ENCODE measurements around the gene COL2A1.

The COL2A1 gene

GRCh38 chr12:47949441-47950341 is 54.6 kb downstream of the COL2A1 start:
- in situ Hi-C loops (cut with HindIII; ENCODE audit: low sequenced_read_pairs): no loop called here

- in situ Hi-C loops (cut with HindIII; ENCODE audit: low sequenced_read_pairs): no loop called here
These were observed 56.9 kb downstream of the COL2A1 start for GRCh38 chr12:47947341-47947740.

DNA sequence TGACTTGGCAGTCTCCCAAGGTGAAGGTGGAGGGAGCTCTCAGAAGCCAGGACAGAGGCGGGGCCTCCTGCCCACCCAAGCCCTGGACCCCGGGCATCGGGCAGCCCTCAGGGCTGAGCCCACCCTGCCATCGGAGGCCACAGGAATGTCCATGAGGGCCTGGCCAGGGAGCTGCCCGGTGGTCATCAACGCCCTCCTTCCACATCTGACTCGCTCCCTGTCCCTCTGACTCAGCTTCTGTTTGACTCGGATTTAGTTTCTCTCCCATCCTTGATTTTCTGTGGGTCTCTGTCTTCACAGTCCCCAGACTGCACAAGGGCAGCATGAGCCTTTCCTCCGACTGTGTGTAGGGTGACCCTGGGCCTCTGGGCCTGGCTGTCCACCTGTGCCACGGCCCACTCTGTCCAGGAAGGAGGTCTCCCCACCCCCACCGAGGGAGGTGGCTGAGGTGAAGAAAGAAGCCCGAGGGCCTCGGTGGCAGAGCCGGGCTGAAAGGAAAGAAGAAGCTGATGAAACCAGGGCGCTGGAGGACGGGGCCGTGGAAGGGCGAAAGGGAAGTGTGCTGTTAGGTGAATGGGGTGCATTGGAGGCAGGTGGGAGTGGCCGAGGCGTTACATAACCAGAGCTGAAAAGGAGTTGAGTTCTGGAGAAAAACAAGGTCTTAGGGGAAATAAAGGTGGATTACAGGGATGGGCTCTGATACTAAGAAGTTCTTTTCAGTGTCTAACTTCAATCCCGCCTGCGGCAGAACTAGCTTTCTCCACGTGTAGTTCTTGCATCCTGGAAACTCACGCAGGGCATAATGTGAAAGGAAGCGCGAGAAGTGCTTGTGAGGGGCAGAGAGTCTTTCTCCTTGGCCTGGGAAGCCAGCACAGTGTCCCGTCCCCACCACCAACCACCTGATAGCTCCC is 57.6 kb downstream of the COL2A1 start:
- in situ Hi-C loops (cut with HindIII; ENCODE audit: low sequenced_read_pairs): no loop called here

GRCh38 chr12:47945341-47945728 is 58.9 kb downstream of the COL2A1 start:
- in situ Hi-C loops (cut with HindIII; ENCODE audit: low sequenced_read_pairs): no loop called here

DNA sequence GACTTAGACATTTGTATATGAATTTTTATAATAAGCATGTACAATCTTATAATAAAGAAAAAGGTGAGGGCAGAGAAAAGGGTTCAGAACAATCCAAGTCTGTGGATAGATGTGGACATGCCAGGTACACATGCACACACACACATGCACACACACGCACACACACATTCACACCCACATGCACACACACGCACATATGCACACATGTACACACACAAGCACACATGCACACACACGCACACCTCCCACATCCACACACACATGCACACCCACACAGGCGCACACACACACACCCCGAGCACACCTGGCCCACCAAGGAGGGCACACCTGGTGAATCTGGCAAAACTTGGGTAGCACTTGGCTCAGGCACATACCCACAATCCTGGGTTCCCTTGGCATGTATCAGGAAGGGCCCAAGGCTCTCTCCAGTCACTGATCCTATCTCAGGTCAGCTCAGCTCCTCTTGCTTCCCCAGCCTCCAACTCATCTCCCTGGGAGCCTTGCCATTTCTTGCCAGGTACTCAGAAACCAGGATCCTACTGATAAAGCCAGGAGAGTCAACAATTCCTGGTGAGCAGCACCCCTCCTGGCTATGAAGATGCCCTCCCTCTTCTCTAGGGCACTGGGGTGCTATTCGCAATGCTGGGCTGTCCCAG is 59.5 kb downstream of the COL2A1 start:
- in situ Hi-C loops (cut with HindIII; ENCODE audit: low sequenced_read_pairs): no loop called here

DNA sequence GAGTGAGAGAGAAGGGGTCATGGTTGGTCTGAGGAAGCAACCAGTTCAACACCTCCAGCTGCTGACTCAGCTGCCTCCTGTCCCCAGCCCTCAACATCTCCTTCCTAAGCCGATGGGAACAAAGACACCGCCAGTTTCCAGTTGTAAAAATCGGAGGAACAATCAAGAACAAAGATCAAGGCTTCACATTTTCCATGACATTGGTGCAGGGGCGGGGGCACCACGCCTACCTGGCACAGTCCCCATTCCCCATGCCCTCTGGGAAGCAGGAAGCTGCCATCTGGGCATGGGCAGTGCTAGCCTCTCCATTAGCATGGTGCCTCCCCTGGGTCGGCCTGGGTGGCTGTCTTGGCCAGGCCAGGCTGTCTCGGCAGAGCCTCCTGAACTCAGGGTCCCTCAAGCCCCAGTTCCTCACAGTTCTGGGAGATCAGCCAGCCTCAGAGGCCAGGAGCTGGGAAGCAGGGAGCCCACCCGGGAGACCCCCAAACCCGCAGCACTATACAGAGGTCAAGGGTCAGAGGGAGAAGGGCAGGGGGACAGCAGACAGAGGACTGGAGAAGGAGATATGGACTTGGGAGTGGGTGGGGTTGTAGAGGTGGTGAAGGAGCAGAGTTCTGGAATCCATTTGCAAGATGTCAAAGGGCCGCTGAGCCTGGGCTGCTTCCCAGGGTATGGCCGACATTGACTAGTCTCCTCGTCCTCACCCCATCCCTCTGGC is 60.5 kb downstream of the COL2A1 start:
- in situ Hi-C loops (cut with HindIII; ENCODE audit: low sequenced_read_pairs): no loop called here

- in situ Hi-C loops (cut with HindIII; ENCODE audit: low sequenced_read_pairs): no loop called here
These were observed 61.6 kb downstream of the COL2A1 start for GRCh38 chr12:47942614-47943225.

DNA sequence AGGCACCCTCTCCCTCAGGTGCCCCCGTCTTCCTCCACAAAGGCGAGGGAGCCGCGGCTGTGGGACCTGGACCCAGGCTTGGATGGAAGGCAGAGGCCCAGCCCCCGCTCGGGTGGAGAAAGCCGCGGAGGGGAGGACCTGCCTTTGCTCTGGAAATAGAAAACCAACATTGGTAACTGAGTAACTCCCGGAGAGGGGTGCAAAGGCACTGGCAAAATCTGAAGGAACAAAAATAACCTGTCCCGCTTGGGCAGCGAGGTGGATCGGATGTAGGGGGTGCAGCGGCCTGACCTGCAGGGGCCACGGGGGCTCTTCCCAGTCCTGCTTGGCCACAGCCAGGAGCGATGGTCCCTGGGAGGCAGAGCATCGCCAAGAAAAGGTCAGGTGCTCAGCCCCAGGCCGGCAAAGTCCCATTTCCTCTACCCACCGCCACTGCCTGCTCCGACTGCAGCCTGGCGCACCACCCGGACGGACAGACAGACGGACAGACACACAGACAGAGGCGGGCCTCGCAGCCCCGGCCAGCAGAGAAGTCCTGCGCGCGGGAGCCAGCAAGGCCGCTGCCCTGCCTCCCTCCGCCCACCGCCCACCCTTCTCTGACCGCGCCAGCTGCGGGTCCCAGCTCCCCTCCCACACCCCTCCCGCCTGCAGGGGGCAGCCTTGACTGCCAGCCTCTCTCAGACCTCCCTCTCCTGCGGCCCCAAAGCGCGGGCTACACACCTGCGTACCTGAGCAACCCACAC is 62.2 kb downstream of the COL2A1 start:
- in situ Hi-C loops (cut with HindIII; ENCODE audit: low sequenced_read_pairs): no loop called here

DNA sequence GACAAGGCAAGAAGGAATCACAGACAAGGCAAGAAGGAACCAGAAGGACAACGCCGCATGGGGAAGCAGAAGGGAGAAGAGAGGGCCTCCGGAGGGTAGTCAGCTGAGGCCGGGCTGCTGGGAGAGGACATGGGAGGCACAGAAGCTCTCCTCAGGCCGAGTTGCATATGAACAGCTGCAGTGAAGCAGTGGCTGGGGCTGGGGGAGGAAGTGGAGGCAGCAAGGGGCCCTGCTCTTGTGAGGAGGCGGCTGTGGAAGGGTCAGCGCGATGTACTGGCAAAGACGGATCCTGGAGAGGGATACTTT is 62.8 kb downstream of the COL2A1 start:
- in situ Hi-C loops (cut with HindIII; ENCODE audit: low sequenced_read_pairs): no loop called here

DNA sequence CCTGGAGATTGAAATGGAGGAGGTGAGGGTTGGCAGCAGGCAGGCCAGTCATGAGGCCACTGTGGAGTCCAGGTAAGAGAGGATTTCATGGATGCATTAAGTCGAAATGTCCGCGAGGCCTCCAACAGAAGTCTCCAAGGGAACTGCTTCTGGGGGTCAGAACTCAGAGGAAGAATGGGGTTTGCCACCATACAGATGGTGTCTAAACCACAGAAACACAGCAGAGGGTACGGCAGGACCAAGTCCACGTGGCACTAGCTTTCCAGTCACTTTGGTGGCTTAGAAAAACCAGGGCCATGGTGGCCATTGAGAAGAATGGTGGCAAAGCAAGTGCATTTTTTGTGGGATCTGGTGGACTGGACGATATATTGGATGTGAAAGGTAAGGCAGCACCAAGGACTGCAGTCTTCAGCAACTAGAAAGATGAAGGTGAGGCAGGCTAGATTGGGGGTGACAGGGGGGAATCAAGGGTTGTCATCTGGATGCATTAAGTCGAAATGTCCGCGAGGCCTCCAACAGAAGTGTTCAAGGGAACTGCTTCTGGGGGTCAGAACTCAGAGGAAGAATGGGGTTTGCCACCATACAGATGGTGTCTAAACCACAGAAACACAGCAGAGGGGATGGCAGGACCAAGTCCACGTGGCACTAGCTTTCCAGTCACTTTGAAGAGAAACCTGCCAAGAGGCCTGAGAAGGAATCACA is 63.4 kb downstream of the COL2A1 start:
- in situ Hi-C loops (cut with HindIII; ENCODE audit: low sequenced_read_pairs): no loop called here

- in situ Hi-C loops (cut with HindIII; ENCODE audit: low sequenced_read_pairs): loop anchor here (10.0 kb wide), 1 partner anchor 94 kb away; no protein-coding TSS in a partner anchor
These were observed 65.2 kb downstream of the COL2A1 start for GRCh38 chr12:47939009-47939601.

DNA sequence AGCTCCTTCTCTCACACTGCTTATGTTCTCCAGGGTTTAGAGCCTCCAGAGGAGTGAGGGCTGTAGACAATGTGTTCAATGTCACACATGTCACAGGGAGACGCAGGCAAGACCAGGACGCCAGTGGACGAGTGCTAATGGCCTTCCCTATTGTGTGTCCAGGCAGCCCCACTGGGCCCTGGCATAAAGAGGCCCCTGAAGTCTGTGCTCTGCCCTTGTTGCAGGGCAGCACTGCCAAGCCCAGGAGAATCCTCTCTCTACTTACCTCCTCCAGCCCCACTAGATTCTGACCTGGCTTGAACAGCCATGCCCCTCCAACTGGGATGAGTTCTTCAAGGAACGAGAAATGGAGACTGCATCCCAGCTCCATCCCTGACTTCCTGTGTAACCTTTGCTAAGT is 65.7 kb downstream of the COL2A1 start:
- in situ Hi-C loops (cut with HindIII; ENCODE audit: low sequenced_read_pairs): loop anchor here (10.0 kb wide), 1 partner anchor 94 kb away; no protein-coding TSS in a partner anchor

- in situ Hi-C loops (cut with HindIII; ENCODE audit: low sequenced_read_pairs): loop anchor here (10.0 kb wide), 1 partner anchor 93 kb away; no protein-coding TSS in a partner anchor
These were observed 66.2 kb downstream of the COL2A1 start for GRCh38 chr12:47938093-47938492.

DNA sequence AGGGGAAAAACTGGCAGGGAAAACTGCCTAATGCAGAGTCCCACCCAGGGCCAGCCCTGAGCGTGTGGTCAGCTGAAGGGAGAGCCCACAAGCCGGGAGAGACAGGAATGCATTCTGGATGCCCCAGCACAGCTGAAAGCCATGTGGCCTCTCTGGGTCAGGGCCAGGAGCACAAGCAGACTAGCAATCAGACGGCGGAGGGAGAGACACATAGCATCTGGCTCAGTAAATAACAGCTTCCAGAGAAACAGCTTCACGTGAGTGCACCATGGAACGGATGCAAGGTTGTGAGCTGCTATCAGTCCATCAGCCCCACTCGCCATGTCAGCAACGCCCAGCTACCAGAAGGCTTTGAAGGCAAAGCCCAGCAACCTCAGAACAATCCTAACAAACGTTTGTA is 69.1 kb downstream of the COL2A1 start:
- in situ Hi-C loops (cut with HindIII; ENCODE audit: low sequenced_read_pairs): loop anchor here (10.0 kb wide), 1 partner anchor 90 kb away; no protein-coding TSS in a partner anchor

DNA sequence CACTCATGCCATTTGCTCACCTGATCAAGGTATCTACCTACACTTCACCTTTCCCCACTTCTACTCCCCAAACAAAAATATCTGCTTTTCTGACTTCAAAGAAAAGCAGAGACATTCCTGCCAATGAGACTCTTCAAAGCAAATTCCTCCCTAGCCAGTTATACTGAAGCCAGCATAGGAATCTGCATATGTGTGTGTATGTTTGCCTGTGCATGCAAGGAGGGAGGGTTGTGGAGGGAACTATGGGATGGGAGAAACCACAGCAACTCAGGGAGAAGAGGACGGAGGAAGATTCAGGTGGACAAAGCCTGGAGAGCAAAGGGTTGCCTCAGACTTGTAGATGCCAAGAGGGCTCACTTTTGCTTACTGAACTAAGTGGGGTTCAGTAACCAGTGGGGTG is 73.1 kb downstream of the COL2A1 start:
- in situ Hi-C loops (cut with HindIII; ENCODE audit: low sequenced_read_pairs): loop anchor here (5.0 to 10.0 kb wide), 2 partner anchors 36 to 86 kb away; no protein-coding TSS in a partner anchor

GRCh38 chr12:47930634-47931033 is 73.6 kb downstream of the COL2A1 start:
- in situ Hi-C loops (cut with HindIII; ENCODE audit: low sequenced_read_pairs): loop anchor here (5.0 to 10.0 kb wide), 2 partner anchors 37 to 86 kb away; no protein-coding TSS in a partner anchor

GRCh38 chr12:47927346-47927745 is 76.9 kb downstream of the COL2A1 start:
- in situ Hi-C loops (cut with HindIII; ENCODE audit: low sequenced_read_pairs): no loop called here

Data from endothelial cell of hepatic sinusoid (primary cell).